GM12873 (cell line): Measurements from ENCODE around the gene FPR1.

ENCODE experiments used
- CTCF ChIP-seq: IDR thresholded peaks from 2 replicates; pipeline ENCODE4 v1.5.1; 2012; ENCODE audit warnings: low read depth, mild to moderate bottlenecking, moderate library complexity, low read length, control low read depth; ENCODE audit not compliant: insufficient read depth; ENCODE audit errors: missing control alignments

FPR1 gene

DNA sequence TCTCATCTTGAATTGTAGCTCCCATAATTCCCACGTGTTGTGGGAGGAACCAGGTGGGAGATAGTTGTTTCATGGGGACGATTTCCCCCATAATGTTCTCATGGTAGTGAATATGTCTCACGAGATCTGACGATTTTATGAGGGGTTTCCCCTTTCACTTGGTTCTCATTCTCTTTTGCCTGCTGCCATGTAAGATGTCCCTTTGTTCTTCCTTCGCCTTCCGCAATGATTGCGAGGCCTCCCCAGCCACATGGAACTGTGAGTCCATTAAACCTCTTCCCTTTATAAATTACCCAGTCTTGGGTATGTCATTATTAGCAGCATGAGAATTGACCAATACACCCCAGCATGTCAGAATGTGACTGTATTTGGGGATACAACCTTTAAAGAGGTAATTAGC is 3.9 kb upstream of the FPR1 start:
- no peak for TF ChIP-seq CTCF

DNA sequence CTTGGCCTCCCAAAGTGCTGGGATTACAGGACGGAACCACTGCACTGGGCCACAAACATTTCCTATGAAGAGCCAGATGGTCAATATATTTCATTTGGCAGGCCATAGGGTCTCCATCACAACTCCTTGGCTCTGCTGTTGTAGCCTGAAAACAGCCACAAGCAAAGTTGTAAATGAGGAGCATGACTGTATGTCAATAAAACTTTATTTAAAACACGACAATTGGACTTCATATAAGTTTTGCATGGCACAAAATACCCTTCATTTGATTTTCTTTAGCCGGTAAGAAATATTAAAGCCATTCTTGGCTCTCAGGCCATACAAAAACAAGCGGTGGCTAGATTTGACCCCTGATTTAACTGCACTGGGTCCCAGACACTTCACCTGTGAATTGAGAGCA is 3.1 kb upstream of the FPR1 start:
- no peak for TF ChIP-seq CTCF

DNA sequence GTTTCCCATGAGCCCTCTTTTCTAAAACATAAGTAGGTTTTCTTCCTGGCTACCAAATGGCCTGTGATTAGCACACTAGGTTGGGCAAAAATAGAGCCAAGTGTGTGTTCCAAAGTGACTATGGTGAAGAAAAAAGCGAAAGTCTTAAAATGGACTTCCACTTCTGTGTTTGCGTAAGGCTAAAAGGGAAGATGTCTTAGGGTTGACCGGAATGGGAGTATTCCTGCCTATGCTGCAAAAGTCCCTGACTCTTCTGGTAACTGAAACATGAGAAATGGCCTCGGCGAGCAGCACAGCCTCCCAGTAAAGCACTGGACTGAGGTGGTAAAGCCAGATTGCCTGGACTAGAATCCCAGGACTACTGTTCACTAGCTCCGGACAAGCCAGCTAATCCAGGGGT is 2.4 kb upstream of the FPR1 start:
- TF ChIP-seq CTCF, result no peak

- TF ChIP-seq CTCF, result no peak
Observed at GRCh38 chr19:51750400-51751094, 1.1 kb downstream of the FPR1 start.

- no peak for TF ChIP-seq CTCF
Observed at GRCh38 chr19:51749979-51750378, 1.7 kb downstream of the FPR1 start.

- TF ChIP-seq CTCF, result no peak
Observed at GRCh38 chr19:51746731-51747130, 4.9 kb downstream of the FPR1 start.

GRCh38 chr19:51743405-51743804 is 8.3 kb downstream of the FPR1 start:
- TF ChIP-seq CTCF, result no peak
